ENCODE data around the gene INSC. TPM values are rescaled to one million over a fixed set of nuclear protein-coding genes. Genes with fewer than 3 reads are reported as not detected.

Gene INSC
- total RNA-seq, 1 experiment from 2014 or later = 0.17 TPM

DNA sequence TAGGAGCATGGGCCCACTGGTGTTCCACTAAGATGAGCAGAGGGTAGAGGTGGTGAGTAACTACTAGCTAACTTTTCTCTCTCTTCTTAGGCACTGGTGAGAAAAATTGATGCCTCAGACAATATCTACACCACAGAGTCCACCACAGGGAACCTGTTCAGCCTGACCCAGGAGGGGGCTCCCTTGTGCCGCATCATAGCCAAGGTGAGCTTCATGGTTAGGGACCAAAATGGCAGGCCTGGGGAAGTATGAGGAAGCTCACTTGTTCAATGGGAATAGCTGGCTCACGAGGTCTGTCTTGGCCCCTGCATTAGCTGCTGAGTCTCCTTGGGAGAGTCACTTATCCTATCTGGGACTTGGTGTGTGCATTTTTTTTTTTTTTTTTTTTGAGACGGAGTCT is 75.9 kb downstream of the INSC start:
- RAD21 ChIA-PET (ENCODE audit: low non-redundant PET in 1 of 2, low total read pairs in 2 of 2, uncharacterized antibody in 2 of 2, unreplicated experiment in 2 of 2) = interaction anchor here in 1 of 2 experiments (1.3 kb wide), 1 partner anchor 283 kb away, joined by 4 read pairs; no protein-coding TSS in a partner anchor
- H3K36me3 ChIP-seq (ENCODE audit: control insufficient read depth in 1 of 2, insufficient read depth in 2 of 2, low read length in 2 of 2) = no peaks in the 10 kb centered on the region
- no peaks in the 10 kb centered on the region; a peak in 1 of 4 replicates for H3K4me1 ChIP-seq (ENCODE audit: control insufficient read depth in 1 of 2, insufficient read depth in 2 of 2, low read length in 2 of 2)
- H3K4me2 ChIP-seq (ENCODE audit: low read length) = no peak overlapping the region
- POLR2A ChIA-PET = interaction anchor here (0.6 kb wide), 1 partner anchor 1853 kb away, joined by 4 read pairs; no protein-coding TSS in a partner anchor
- CTCF ChIA-PET = no interaction called here
- no TSS peak for BruUV-seq (replicated peaks)
- no peaks in the 10 kb centered on the region for H3K9me2 ChIP-seq (ENCODE audit: insufficient read depth)
- H3K27me3 ChIP-seq (ENCODE audit: insufficient read depth, low read length) = no peaks in the 10 kb centered on the region
- H4K20me1 ChIP-seq (ENCODE audit: insufficient read depth) = no peaks in the 10 kb centered on the region
- no peak overlapping the region for H3K4me3 ChIP-seq (replicated peaks in 1 of 2; ENCODE audit: low read depth in 1 of 2, low read length in 2 of 2)
- TF ChIP-seq, protein P1, sequence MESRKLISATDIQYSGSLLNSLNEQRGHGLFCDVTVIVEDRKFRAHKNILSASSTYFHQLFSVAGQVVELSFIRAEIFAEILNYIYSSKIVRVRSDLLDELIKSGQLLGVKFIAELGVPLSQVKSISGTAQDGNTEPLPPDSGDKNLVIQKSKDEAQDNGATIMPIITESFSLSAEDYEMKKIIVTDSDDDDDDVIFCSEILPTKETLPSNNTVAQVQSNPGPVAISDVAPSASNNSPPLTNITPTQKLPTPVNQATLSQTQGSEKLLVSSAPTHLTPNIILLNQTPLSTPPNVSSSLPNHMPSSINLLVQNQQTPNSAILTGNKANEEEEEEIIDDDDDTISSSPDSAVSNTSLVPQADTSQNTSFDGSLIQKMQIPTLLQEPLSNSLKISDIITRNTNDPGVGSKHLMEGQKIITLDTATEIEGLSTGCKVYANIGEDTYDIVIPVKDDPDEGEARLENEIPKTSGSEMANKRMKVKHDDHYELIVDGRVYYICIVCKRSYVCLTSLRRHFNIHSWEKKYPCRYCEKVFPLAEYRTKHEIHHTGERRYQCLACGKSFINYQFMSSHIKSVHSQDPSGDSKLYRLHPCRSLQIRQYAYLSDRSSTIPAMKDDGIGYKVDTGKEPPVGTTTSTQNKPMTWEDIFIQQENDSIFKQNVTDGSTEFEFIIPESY (IDR thresholded peaks at IDR 0.05; ENCODE audit: extremely low read depth, insufficient replicate concordance, low read length) = no peak
- TF ChIP-seq CBX3 (IDR thresholded peaks at IDR 0.05; ENCODE audit: low read depth) (no peak), SP1 (IDR thresholded peaks at IDR 0.05; ENCODE audit: low read depth) (no peak), EZH2phosphoT487 (IDR thresholded peaks at IDR 0.05; ENCODE audit: borderline replicate concordance) (no peak), EGR1 (IDR thresholded peaks at IDR 0.05; ENCODE audit: low read depth) (no peak), ELF1 (IDR thresholded peaks at IDR 0.05; ENCODE audit: borderline replicate concordance, low read depth) (no peak), POLR2A (IDR thresholded peaks at IDR 0.05; ENCODE audit: borderline replicate concordance, extremely low read depth, insufficient read depth, insufficient read length) (no peak), SRF (IDR thresholded peaks at IDR 0.05; ENCODE audit: low read depth) (no peak), FOSL1 (IDR thresholded peaks at IDR 0.05; ENCODE audit: low read depth) (no peak), TCF7L2 (IDR thresholded peaks at IDR 0.05; ENCODE audit: borderline replicate concordance, extremely low read depth, insufficient read depth, insufficient read length) (no peak)
- TF ChIP-seq, protein P2, sequence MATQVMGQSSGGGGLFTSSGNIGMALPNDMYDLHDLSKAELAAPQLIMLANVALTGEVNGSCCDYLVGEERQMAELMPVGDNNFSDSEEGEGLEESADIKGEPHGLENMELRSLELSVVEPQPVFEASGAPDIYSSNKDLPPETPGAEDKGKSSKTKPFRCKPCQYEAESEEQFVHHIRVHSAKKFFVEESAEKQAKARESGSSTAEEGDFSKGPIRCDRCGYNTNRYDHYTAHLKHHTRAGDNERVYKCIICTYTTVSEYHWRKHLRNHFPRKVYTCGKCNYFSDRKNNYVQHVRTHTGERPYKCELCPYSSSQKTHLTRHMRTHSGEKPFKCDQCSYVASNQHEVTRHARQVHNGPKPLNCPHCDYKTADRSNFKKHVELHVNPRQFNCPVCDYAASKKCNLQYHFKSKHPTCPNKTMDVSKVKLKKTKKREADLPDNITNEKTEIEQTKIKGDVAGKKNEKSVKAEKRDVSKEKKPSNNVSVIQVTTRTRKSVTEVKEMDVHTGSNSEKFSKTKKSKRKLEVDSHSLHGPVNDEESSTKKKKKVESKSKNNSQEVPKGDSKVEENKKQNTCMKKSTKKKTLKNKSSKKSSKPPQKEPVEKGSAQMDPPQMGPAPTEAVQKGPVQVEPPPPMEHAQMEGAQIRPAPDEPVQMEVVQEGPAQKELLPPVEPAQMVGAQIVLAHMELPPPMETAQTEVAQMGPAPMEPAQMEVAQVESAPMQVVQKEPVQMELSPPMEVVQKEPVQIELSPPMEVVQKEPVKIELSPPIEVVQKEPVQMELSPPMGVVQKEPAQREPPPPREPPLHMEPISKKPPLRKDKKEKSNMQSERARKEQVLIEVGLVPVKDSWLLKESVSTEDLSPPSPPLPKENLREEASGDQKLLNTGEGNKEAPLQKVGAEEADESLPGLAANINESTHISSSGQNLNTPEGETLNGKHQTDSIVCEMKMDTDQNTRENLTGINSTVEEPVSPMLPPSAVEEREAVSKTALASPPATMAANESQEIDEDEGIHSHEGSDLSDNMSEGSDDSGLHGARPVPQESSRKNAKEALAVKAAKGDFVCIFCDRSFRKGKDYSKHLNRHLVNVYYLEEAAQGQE (IDR thresholded peaks at IDR 0.05; ENCODE audit: low read depth) = no peak
- TF ChIP-seq, protein P3, sequence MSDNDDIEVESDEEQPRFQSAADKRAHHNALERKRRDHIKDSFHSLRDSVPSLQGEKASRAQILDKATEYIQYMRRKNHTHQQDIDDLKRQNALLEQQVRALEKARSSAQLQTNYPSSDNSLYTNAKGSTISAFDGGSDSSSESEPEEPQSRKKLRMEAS (IDR thresholded peaks at IDR 0.05) = no peak
- ATAC-seq (no peak), DNase-seq (ENCODE audit: low read depth, low spot score) (no peak)
- no peaks in the 10 kb centered on the region for H3K79me2 ChIP-seq (ENCODE audit: insufficient read depth, low read length)
- H3K27ac ChIP-seq (ENCODE audit: low read depth, low read length) = no peak overlapping the region
- intact Hi-C loops (cut with micrococcal nuclease) = no loop called here
- H2AFZ ChIP-seq (ENCODE audit: low read depth, low read length, poor library complexity, severe bottlenecking) = no peak overlapping the region
- H3K9me3 ChIP-seq (ENCODE audit: control insufficient read depth in 1 of 2, insufficient read depth in 1 of 2, low read depth in 1 of 2, low read length in 2 of 2) = no peaks in the 10 kb centered on the region
- no peak overlapping the region for H3K9ac ChIP-seq (ENCODE audit: low read length)

All from HCT116 (cell line).